ENCODE results near the gene IGLL5. TPM values are rescaled to one million over a fixed set of nuclear protein-coding genes. Genes with fewer than 3 reads are reported as not detected.

IGLL5 gene
- polyA plus RNA-seq, 1 of the 3 experiments (the other 2 are of a cell fraction), result not detected

- WGBS (ENCODE audit: low lambda C conversion rate), result 26% methylated on average over 3 of the region's 3 CpGs
- no peaks in the 10 kb centered on the region for H4K20me1 ChIP-seq (ENCODE audit: insufficient read depth)
Observed at GRCh38 chr22:22937894-22938480, 50.4 kb downstream of the IGLL5 start.

GRCh38 chr22:22938672-22939587, 51.3 kb downstream of the IGLL5 start:
- Histone ChIP-seq H3K4me2 (no peak overlapping the region), H3K4me1 (ENCODE audit: control insufficient read depth in 1 of 2, insufficient read depth in 2 of 2, low read depth in 1 of 2, low read length in 1 of 2) (peaks cover 0 to 12% of the 10 kb centered on the region in 2 experiments; a peak in 1 of 4 replicates), H3K9me2 (no peaks in the 10 kb centered on the region), H2AFZ (ENCODE audit: low read depth) (no peak overlapping the region), H3K79me2 (ENCODE audit: insufficient read depth) (no peaks in the 10 kb centered on the region), H3K9me3 (no peaks in the 10 kb centered on the region), H3K9ac (no peak overlapping the region), H4K20me1 (ENCODE audit: insufficient read depth) (no peaks in the 10 kb centered on the region), H3K36me3 (replicated peaks in 1 of 2; ENCODE audit: control insufficient read depth in 1 of 2, insufficient read depth in 2 of 2, low read length in 1 of 2) (no peaks in the 10 kb centered on the region), H3K27me3 (ENCODE audit: insufficient read depth) (no peaks in the 10 kb centered on the region; the same call in 1 of the 2 replicates), H3K4me3 (ENCODE audit: low read depth in 2 of 2, low read length in 1 of 2) (no peak overlapping the region), H3K27ac (ENCODE audit: low read depth in 2 of 2, low read length in 1 of 2) (no peak overlapping the region), H3F3A (replicated peaks; ENCODE audit: insufficient read depth) (no peaks in the 10 kb centered on the region)
- WGBS (ENCODE audit: low lambda C conversion rate), result 20% methylated on average over 7 of the region's 8 CpGs
- ChIA-PET CTCF (interaction anchor here (1.0 to 8.7 kb wide), 4 partner anchors 17 to 237 kb away, joined by 3 to 52 read pairs (median 6); no protein-coding TSS in a partner anchor), POLR2A (no interaction called here)
- DNase-seq, result no peak
- TF ChIP-seq USF1 (IDR thresholded peaks at IDR 0.05; ENCODE audit: borderline replicate concordance, low read depth) (no peak), USF2 (IDR thresholded peaks at IDR 0.05; ENCODE audit: borderline replicate concordance, low read depth, low read length) (no peak), ELF1 (IDR thresholded peaks at IDR 0.05) (no peak), ZBTB33 (IDR thresholded peaks at IDR 0.05; ENCODE audit: borderline replicate concordance, low read depth) (no peak), MAX (IDR thresholded peaks at IDR 0.05; ENCODE audit: low read depth) (no peak), CTCF (IDR thresholded peaks at IDR 0.05) (no peak), FOSL2 (IDR thresholded peaks at IDR 0.05; ENCODE audit: borderline replicate concordance, low read depth) (no peak), RAD21 (IDR thresholded peaks at IDR 0.05; ENCODE audit: low read length) (no peak), PBX3 (IDR thresholded peaks at IDR 0.05) (no peak), SIN3A (IDR thresholded peaks at IDR 0.05; ENCODE audit: borderline replicate concordance, low read depth, low read length) (no peak)

More at GRCh38 chr22:22937894-22938480, 50.4 kb downstream of the IGLL5 start:
- Histone ChIP-seq H3K9me3 (no peaks in the 10 kb centered on the region), H3K27ac (ENCODE audit: low read depth in 2 of 2, low read length in 1 of 2) (no peak overlapping the region), H3K9me2 (no peaks in the 10 kb centered on the region), H3K4me2 (no peak overlapping the region), H3K4me1 (ENCODE audit: control insufficient read depth in 1 of 2, insufficient read depth in 2 of 2, low read depth in 1 of 2, low read length in 1 of 2) (peaks cover 0 to 5% of the 10 kb centered on the region in 2 experiments; a peak in 1 of 4 replicates), H3K9ac (no peak overlapping the region), H3K79me2 (ENCODE audit: insufficient read depth) (no peaks in the 10 kb centered on the region), H2AFZ (ENCODE audit: low read depth) (no peak overlapping the region), H3K27me3 (ENCODE audit: insufficient read depth) (no peaks in the 10 kb centered on the region; the same call in 1 of the 2 replicates), H3K36me3 (replicated peaks in 1 of 2; ENCODE audit: control insufficient read depth in 1 of 2, insufficient read depth in 2 of 2, low read length in 1 of 2) (no peaks in the 10 kb centered on the region), H3F3A (replicated peaks; ENCODE audit: insufficient read depth) (no peaks in the 10 kb centered on the region), H3K4me3 (ENCODE audit: low read depth in 2 of 2, low read length in 1 of 2) (no peak overlapping the region)
- no peak for DNase-seq
- CTCF ChIA-PET, result interaction anchor here (0.9 to 8.7 kb wide), 5 partner anchors 18 to 89 kb away, joined by 3 to 52 read pairs (median 4); no protein-coding TSS in a partner anchor
- TF ChIP-seq SIN3A (IDR thresholded peaks at IDR 0.05; ENCODE audit: borderline replicate concordance, low read depth, low read length) (no peak), EP300 (IDR thresholded peaks at IDR 0.05; ENCODE audit: borderline replicate concordance in 1 of 2, low read depth in 1 of 2, low read length in 1 of 2) (no peak), FOXJ3 (CRISPR knock-in tag; IDR thresholded peaks at IDR 0.05) (no peak), GABPA (IDR thresholded peaks at IDR 0.05; ENCODE audit: low read depth) (no peak), RCOR1 (IDR thresholded peaks at IDR 0.05; ENCODE audit: low read length) (no peak), YY1 (IDR thresholded peaks at IDR 0.05; ENCODE audit: low read depth) (no peak), MAX (IDR thresholded peaks at IDR 0.05; ENCODE audit: low read depth) (no peak), RXRA (IDR thresholded peaks at IDR 0.05; ENCODE audit: borderline replicate concordance, low read depth) (no peak), MEF2A (IDR thresholded peaks at IDR 0.05; ENCODE audit: borderline replicate concordance, low read depth) (no peak)
- POLR2A ChIA-PET, result no interaction called here

Data from SK-N-SH (cell line).